K562 (cell line): Measurements from ENCODE around the gene ASB15. TPM values are rescaled to one million over a fixed set of nuclear protein-coding genes. Genes with fewer than 3 reads are reported as not detected.

ENCODE experiments used
- CHAMP1 ChIP-seq: fragments of 450-650 bp; IDR thresholded peaks from 2 replicates; pipeline ENCODE4 v1.6.1; 2016; ENCODE audit warnings: mild to moderate bottlenecking
- ESRRA ChIP-seq: fragments of 450-650 bp; IDR thresholded peaks from 2 replicates; pipeline ENCODE4 v1.6.1; 2014; ENCODE audit warnings: low read depth, mild to moderate bottlenecking, moderate library complexity, borderline replicate concordance
- HMGN3 ChIP-seq: IDR thresholded peaks from 2 replicates; pipeline ENCODE4 v1.6.1; 2011; ENCODE audit warnings: borderline replicate concordance, low read depth, mild to moderate bottlenecking, mixed read lengths, low read length; ENCODE audit not compliant: insufficient read length; ENCODE audit errors: extremely low read depth
- MECOM ChIP-seq: fragments of 250-450 bp; sonication (Bioruptor Pico); IDR thresholded peaks from 2 replicates; pipeline ENCODE4 v1.8.0; 2022; ENCODE audit warnings: inconsistent platforms
- MIER1 ChIP-seq: fragments of 450-650 bp; IDR thresholded peaks from 2 replicates; pipeline ENCODE4 v1.6.1; 2016; ENCODE audit warnings: antibody characterized with exemption, mild to moderate bottlenecking, low read depth
- MTF1 ChIP-seq: fragments of 250-450 bp; sonication (Bioruptor Pico); IDR thresholded peaks from 2 replicates; pipeline ENCODE4 v1.9.0; 2021; ENCODE audit warnings: moderate library complexity, mild to moderate bottlenecking, inconsistent platforms, borderline replicate concordance
- PBX2 ChIP-seq, 2 experiments: IDR thresholded peaks in 1 of 2; conservative IDR thresholded peaks in 1 of 2; 2 replicates each; pipeline ENCODE4 v1.6.1; 2016; ENCODE audit warnings: low read depth in 2 of 2, mild to moderate bottlenecking in 1 of 2, missing compliant biosample characterization in 1 of 2, missing genetic modification characterization in 1 of 2, moderate library complexity in 1 of 2
- PKNOX1 ChIP-seq: fragments of 450-650 bp; IDR thresholded peaks from 2 replicates; pipeline ENCODE4 v1.6.1; 2016
- PTTG1 ChIP-seq: fragments of 450-650 bp; IDR thresholded peaks from 2 replicates; pipeline ENCODE4 v1.6.1; 2016; ENCODE audit warnings: low read depth, mild to moderate bottlenecking, missing genetic modification characterization, missing compliant biosample characterization
- RBFOX2 ChIP-seq: fragments of 200-400 bp; formaldehyde crosslinking; IDR thresholded peaks from 2 replicates; pipeline ENCODE4 v1.6.1; 2017; ENCODE audit warnings: low read depth, mild to moderate bottlenecking, low read length, moderate library complexity
- SMC3 ChIP-seq: conservative IDR thresholded peaks from 2 replicates; pipeline ENCODE4 v1.6.1; 2011; ENCODE audit warnings: low read depth, low read length, improper control_type of control experiment; ENCODE audit not compliant: insufficient read depth
- SNRNP70 ChIP-seq: fragments of 200-400 bp; formaldehyde crosslinking; optimal IDR thresholded peaks from 2 replicates; pipeline ENCODE3; 2017; ENCODE audit warnings: low read depth, low read length
- TBL1XR1 ChIP-seq, 2 experiments: IDR thresholded peaks; 2 replicates each; pipeline ENCODE4 v1.6.1; 2012; ENCODE audit warnings: improper control_type of control experiment in 2 of 2, low read length in 2 of 2, mild to moderate bottlenecking in 1 of 2
- ZNF274 ChIP-seq: IDR thresholded peaks from 2 replicates; pipeline ENCODE4 v1.6.1; 2011; ENCODE audit warnings: low read depth, mild to moderate bottlenecking, low read length, moderate library complexity, borderline replicate concordance
- ZNF518B ChIP-seq: fragments of 250-450 bp; sonication (Bioruptor Pico); IDR thresholded peaks from 2 replicates; pipeline ENCODE4 v1.5.0; 2021; ENCODE audit warnings: mild to moderate bottlenecking, moderate library complexity
- polyA plus RNA-seq, 8 experiments: library from polyadenylated mRNA; depleted of rRNA in 4 of 8; stranded (reverse) in 5 of 8; unstranded in 3 of 8; fragments of >200 nt; fragmentation: Nextera tagmentation in 2 of 8; fragmentation: Illumina TruSeq in 1 of 8; extraction: Ambion mirVana in 2 of 8; extraction: Trizol in 1 of 8; gene quantifications; 2 replicates each; pipeline versions ENCODE4 v1.2.1 to v1.2.3, GENCODE V29; 2011 to 2014; ENCODE audit warnings: inconsistent platforms in 1 of 8, missing spikeins in 1 of 8
- total RNA-seq, 7 experiments: library from RNA; depleted of rRNA in 6 of 7; stranded (reverse); fragments of >200 nt in 6 of 7; fragmentation: Illumina TruSeq in 2 of 7; extraction: Trizol in 2 of 7; gene quantifications; 2 replicates each; pipeline versions ENCODE4 v1.2.1 to v1.2.3, GENCODE V29; 2011 to 2021; ENCODE audit warnings: low replicate concordance in 1 of 7

ASB15 gene
- total and polyA plus RNA-seq, 9 of the 15 experiments (the other 6 are each of a cell fraction or from before 2014, with no cell fraction given): 0.03 to 0.14 (median 0.04) TPM; not detected in 3

- TF ChIP-seq PKNOX1 (peak; percentile 43), MECOM (no peak), ZNF274 (no peak), TBL1XR1 (IDR thresholded peaks at IDR 0.05; ENCODE audit: low read length in 2 of 2) (no peak), RBFOX2 (no peak), ESRRA (no peak), MTF1 (CRISPR knock-in tag) (no peak), HMGN3 (no peak), MIER1 (no peak), SNRNP70 (no peak), ZNF518B (CRISPR knock-in tag) (no peak), PBX2 (CRISPR knock-in tag; IDR thresholded peaks at IDR 0.05; ENCODE audit: low read depth) (no peak), PBX2 (tag; conservative IDR thresholded peaks at IDR 0.05; ENCODE audit: low read depth) (peak; percentile 44; the same call in 1 of the 2 replicates), PTTG1 (no peak), CHAMP1 (no peak), SMC3 (no peak)
Observed at GRCh38 chr7:123557016-123557397, 44.6 kb upstream of the ASB15 start (continued).
